ENCODE data around the gene TIMM23B.
"Not testable (repeated sequence)": the region's sequence is repeated elsewhere in the genome, so short reads cannot be mapped to it uniquely, and the experiment has no call there.

Gene TIMM23B, protein sequence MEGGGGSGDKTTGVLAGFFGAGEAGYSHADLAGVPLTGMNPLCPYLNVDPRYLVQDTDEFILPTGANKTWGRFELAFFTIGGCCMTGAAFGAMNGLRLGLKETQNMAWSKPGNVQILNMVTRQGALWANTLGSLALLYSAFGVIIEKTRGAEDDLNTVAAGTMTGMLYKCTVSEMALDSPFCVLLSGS

DNA sequence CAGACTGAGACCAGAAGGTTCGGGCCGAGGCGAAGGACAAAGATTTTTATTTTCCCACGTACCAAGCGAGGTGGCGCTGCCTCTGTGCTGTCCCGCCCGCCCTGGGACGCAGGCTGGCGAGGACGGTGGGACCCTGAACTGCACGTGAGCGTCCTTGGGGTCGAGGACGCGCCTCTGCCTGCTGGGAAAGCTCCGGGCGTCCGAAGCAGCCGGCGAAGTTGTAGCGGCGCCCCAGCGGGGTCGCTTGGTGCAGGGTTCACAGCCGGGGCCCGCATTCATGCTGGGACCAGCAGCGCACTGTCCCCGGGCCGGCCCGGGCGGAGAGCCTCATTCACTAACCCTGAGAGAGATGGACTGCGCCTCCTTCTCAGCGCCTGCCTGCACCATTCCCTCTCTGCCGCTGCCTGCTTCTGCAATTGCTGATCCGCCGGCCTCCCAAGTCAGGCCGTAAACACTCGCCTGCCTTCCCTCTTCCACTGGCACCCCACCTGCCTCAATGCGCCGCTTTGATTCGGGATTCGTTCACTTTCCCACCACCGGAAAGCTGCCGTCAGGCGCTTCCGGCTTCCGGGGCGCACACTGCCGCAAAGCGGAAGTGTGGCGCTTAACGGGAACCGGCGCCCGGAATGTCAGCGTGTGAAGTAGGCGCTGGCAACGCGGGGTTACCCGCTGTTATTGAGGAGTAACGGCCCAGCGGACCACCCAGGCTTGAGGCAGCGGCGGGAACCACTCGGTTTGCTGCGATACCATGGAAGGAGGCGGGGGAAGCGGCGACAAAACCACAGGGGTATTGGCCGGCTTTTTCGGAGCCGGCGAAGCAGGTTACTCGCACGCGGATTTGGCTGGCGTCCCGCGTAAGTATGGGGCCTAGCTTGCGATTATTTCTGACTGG is at the start of gene TIMM23B, which contains the start of gene PARG:
TSS of gene TIMM23B (plus strand) at position 607 of the 892 bp plus-strand sequence. CDS start at position 749, 142 bp downstream.
TSS of gene PARG (minus strand) at position 581 of the 892 bp plus-strand sequence. CDS start at position 279, 302 bp downstream.
- FAIRE-seq; DNase-seq (ENCODE audit: insufficient read length, low spot score): not testable (repeated sequence)

DNA sequence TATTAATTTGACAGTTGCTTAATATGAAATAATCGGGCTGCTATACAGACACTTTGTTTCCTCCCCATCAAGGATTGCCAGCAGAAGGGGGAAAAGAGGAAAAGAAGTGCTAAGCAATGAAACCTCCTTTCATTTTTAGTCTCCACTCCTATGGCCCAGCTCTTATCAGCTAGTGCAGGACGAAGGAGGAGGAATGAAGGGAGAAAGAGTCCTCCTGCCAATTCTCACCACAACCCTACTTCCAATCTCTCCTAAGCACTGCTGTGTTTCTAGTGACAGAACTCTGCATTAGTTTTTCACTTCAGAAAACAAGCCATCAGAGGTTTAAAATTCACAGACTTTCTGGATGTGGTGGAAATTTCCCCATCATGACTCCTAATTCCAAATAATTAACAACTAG is 41.9 kb upstream of the TIMM23B start:
- DNase-seq (ENCODE audit: insufficient read length, low spot score); FAIRE-seq: not testable (repeated sequence)

DNA sequence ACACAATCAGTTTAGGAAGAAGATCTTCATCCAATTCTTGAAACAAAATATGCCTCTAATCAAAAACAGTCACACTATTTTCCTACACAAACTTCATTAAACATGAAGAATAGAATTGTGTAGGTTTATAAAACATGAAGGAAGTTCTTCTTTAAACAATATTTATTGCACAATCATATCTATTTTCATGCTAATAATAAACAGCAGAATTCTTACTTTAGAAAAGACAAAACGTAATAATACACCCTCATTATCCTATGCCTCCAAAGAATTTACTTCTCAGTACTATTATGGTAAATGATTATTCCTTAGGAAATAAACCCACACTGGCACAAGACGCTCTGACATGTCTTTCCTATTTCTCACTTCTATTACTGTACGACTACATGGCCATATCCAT is 41.4 kb upstream of the TIMM23B start:
- FAIRE-seq; DNase-seq (ENCODE audit: insufficient read length, low spot score): not testable (repeated sequence)

DNA sequence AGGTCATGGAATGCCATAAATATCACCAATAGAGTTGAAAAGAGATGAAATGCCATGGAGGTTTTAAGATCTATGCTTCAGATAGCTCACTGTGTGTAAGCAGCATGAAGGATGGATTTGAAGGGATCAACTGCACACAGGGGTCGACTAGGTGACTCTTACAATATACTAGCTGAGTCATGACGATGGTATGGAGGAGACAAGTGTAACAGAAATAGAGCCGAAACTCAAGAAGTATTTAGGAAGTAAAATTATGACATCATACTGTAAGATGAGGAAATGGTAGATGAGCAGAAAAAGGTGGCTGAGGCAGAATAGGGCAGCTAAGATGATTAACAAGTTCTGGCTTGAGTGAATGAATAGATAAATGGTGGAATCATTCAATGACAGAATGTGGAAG is 38.0 kb upstream of the TIMM23B start:
- not testable (repeated sequence) for DNase-seq (ENCODE audit: insufficient read length, low spot score); FAIRE-seq

DNA sequence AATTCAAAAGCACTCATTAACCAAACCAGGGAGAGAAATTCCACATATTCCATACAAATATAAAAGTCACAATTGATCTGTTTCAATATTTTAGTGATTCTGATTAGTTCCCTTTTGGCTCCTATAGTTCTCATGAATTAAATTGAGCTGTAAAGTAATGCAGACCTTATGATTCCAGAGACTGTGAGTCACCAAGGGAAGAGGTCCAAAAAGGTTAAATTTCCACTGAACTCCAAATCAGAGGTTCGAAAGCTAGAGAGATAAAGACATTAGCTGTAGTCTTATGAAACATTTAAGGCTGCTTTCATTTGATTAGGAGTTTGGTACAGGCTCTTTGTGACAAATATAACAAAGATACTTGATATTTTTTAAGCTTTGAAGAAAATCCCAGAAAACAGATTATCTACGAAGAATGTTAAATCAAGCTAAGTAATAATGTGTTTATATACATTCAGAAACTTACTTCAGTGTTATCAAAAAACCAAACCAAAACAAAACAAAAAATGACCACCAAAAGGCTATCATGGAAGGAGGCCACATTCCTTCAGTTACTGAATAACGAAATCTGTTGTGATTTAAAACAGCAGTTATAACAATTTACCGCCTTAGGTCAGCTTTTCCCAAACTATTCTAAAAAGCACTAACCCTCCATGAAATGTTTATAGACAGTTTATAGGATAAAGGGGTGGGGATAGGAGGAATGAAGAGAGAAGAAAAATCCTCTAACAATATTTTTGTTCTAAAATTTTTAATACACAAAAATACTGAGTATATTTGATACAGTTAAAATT is 33.4 kb upstream of the TIMM23B start:
- not testable (repeated sequence) for DNase-seq (ENCODE audit: insufficient read length, low spot score); FAIRE-seq

DNA sequence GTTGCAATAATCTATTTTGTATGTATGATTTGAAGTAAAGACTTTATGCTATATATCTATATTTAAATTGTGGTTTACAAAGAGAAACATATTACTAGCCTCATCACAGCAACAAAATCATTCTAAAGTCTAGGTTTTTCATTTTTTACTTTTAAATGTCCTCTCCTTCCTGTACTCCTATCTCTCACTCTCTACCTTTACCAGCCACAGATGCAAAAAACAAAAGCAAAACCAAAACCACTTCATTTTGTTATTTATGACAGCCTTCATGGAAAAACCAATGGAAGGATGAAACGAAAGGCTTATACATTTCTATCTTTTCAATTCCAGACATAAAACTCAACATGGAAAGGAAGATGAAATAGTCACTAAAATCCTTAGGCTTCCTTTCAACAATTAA is 31.6 kb upstream of the TIMM23B start:
- DNase-seq (ENCODE audit: insufficient read length, low spot score); FAIRE-seq: not testable (repeated sequence)

DNA sequence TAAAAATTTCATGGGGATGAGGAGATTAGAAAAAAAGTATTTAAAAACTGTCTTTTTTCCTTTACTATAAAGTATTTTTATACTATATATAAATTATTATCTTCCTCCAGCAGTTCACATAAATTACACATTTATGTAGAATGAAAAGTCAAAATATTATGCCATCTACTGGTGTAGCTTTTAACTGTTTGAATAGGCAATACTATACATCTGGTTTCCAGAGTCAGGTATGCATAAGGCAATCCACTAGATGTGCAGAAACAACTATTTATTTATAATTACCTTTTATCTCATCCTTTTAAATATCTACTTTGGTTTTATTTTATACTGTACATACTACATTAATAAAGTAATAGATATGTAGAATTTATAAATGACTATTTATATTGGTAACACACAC is 25.4 kb upstream of the TIMM23B start:
- not testable (repeated sequence) for DNase-seq (ENCODE audit: insufficient read length, low spot score); FAIRE-seq

DNA sequence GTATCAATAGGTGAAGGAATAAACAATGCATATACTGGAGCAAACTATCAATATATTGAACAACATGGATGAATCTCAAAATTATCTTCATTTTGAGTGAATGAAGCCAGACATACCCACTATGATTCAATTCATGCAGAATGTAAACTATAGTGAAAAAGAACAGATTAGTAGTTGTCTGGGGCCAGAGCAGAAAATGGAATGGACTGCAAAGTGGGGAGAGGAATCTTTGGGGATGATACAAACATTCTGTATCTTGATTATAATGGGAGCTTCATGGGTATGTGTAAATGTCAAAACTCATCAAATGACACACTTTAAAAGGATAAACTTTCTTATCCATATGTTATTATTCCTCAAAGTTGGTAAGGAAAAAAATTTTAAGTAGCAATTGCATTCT is 23.9 kb upstream of the TIMM23B start:
- not testable (repeated sequence) for DNase-seq (ENCODE audit: insufficient read length, low spot score); FAIRE-seq

DNA sequence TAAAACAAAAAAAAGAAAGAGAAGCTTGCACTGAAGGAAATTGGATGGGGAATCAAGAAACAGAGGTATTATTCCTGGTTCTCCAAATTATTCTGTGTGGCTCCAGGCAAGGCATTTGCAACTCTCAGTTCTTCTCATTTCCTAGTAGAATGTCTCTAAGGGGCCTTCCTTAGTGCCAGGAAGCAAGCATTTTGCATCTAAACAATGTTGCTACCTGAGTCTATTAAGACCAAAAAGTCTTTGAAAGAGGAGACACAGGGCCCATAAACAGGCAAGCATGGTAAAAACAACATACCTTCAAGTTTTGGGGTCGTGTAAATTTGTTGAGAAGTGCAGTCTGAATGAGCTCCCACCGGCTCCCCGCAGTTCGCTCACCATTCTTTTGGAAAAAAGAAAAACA is 19.8 kb upstream of the TIMM23B start:
- not testable (repeated sequence) for DNase-seq (ENCODE audit: insufficient read length, low spot score); FAIRE-seq

DNA sequence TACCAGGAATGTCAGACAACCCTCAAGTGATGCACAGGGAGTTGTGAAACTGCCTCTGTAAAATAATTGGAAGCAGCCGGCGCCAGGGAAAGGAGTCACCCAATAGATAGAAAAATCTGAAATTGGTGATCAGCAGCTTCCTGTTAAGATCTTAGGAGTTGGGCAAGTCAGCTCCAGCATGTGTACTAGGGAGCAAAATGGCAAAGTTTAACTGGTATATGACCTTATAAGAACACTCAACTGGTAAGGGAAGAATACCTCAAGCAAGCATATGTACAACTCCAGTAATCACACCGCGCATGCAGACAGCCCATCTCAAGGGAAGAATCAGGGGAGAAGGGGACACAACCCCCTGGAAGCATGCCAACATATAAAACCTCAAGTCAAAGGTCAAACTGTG is 18.3 kb upstream of the TIMM23B start:
- not testable (repeated sequence) for FAIRE-seq; DNase-seq (ENCODE audit: insufficient read length, low spot score)

DNA sequence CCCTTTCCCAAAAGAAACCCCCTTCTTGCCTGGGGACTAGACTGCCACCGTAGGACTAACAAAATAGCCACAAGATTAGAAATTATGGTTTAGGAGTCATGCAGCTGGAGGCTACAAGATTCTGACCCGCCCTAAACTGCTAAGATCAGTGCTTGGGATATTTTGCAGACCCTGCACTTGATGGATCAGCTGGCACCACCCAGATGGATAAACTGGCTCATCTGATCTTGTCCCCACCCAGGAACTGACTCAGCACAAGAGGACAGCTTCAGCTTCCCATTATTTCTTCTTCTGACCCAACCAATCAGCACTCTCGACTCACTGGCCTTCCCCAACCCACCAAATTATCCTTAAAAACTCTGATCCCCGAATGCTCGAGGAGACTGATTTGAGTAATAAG is 10.6 kb upstream of the TIMM23B start:
- not testable (repeated sequence) for FAIRE-seq

DNA sequence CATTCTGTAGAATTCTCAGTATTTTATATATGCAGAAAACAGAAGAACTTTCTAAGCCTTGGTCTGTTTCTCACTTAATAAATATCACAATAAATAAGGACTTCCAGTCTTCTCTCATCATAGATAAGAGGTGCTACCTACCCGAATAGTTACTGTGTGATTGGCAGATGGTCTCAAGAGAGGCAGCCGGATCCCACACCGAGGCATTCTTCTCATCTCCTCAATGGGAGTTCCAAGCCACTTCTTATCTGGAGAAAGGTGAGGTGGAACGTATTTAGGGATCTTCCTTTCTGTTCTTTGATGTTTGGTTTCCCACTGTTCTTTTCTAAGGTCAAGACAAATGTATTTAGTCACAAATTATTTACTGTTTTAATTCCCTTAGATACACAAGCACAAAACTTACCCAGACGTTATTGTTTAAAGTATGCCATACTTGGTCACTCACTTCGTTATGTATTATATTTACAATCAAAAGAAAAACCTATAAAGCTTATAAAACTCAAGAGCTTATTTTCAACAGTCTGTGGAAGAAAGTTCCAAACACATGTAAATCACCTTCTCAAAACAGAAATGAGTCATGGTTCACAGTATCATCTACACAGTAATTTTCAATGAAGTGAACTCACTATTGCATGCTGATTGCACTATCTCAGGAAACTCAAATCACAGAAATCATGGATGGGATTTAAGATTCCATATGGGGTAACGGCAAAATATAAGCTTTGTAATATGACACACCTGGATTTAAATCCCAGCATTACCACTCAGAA is 9.7 kb upstream of the TIMM23B start:
- DNase-seq (ENCODE audit: insufficient read length, low spot score); FAIRE-seq: not testable (repeated sequence)

More for the DNA sequence above, 10.6 kb upstream of the TIMM23B start:
- DNase-seq (ENCODE audit: insufficient read length, low spot score), result not testable (repeated sequence)

DNA sequence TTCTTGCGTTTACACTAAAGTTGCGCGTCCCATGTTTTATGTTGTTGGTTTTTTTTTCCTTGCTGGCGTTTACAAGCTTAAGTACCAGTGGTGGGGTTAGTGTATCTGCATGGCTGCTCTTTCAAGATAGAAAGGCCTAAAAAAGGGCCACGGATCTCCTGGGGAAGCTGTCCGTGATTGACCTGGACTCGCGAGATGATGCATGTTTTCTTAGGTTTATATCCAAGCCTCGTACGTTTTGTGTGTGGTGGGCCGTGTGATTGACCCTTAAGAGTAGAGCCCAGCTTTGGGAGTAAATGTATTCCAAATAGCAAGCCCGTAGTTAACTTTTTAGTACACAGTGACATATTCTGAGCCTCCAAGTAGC is 469 bp downstream of the TIMM23B start:
- not testable (repeated sequence) for FAIRE-seq; DNase-seq (ENCODE audit: insufficient read length, low spot score)

DNA sequence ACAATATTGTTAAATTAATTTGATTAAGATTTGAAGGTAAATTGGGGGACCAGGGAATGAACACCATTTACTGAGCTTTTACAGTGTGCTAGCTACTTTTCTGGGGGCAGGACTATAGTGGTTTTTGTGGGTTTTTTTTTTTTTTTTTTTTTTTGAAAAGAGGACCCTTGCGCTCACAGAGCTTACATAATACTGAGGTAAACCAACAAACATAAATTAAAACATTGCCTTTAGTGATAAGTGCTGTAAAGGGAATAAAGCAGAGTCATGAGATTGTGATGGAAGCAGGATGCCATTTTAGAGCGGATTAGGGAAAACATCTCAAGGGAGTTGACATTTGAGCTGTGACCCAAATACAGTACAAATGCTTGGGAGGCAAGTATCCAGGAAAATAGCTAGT is 1.8 kb downstream of the TIMM23B start:
- FAIRE-seq, result peak; percentile 46
- not testable (repeated sequence) for DNase-seq (ENCODE audit: insufficient read length, low spot score)

DNA sequence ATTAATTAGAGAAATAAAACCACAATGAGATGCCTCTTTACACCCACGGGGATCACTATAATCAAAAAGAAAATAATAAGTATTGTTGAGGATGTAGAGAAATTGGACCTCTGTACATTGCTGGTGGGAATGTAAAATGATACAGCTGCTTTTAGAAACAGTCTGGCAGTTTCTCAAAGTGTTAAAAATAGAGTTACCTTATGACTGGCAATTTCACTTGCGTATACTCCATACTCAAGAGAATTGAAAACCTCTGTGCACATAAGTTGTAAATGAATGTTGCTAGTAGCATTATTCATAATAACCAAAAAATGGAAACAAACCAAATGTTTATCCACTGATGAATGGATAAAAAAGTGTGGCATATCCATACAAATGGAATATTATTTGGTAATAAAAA is 6.3 kb downstream of the TIMM23B start:
- not testable (repeated sequence) for FAIRE-seq; DNase-seq (ENCODE audit: insufficient read length, low spot score)

DNA sequence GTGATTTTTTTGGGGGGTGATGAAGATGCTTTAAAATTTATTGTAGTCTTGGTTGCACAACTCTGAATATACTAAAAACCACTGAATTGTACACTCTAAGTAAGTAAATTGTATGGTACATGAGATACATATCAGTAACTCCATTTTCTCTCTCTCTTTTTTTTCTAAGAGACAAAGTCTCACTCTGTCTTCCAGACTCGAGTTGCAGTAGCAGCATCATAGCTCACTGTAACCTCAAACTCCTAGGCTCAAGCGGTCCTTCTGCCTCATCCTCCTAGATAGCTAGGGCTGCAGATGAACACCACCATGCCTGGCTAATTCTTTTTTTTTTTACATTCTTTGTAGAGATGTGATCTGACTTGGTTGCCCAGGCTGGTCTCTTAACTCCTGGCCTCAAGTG is 6.9 kb downstream of the TIMM23B start:
- FAIRE-seq; DNase-seq (ENCODE audit: insufficient read length, low spot score): not testable (repeated sequence)

DNA sequence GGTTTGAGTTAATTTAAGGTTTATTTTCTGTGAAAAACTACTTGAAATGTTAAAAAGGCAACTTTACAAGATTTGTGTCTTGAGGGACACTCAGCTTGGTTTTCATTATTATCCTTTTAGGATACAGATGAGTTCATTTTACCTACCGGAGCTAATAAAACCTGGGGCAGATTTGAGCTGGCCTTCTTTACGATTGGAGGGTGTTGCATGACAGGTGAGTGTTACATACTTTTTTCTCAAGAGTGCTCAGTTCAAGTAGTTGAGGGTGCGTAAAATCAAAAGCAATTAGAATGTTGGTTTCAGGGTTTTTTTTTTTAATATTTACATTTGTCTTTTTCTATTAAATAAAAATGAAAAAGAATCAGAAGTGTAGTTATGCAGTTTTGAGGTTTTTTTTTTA is 10.2 kb downstream of the TIMM23B start:
- not testable (repeated sequence) for FAIRE-seq

DNA sequence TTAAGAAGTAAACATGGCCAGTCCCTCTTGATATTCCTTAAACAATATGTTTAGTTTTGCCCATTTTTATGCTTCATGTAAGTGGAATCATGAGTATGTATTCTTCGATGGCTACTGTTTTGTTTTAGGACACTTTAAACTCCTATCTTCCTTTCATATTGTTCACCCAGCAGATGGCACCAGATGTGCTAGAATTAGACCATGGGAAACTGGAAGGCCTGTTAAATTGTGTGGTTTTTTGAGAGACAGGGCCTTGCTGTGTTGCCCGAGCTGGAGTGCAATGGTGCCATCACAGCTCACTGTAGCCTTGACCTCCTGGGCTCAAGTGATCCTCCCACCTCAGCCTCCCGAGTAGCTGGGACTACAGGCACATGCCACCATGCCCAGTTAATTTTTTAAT is 11.3 kb downstream of the TIMM23B start:
- FAIRE-seq, result peak; percentile 88
- not testable (repeated sequence) for DNase-seq (ENCODE audit: insufficient read length, low spot score)

More for the DNA sequence above, 10.2 kb downstream of the TIMM23B start:
- not testable (repeated sequence) for DNase-seq (ENCODE audit: insufficient read length, low spot score)

DNA sequence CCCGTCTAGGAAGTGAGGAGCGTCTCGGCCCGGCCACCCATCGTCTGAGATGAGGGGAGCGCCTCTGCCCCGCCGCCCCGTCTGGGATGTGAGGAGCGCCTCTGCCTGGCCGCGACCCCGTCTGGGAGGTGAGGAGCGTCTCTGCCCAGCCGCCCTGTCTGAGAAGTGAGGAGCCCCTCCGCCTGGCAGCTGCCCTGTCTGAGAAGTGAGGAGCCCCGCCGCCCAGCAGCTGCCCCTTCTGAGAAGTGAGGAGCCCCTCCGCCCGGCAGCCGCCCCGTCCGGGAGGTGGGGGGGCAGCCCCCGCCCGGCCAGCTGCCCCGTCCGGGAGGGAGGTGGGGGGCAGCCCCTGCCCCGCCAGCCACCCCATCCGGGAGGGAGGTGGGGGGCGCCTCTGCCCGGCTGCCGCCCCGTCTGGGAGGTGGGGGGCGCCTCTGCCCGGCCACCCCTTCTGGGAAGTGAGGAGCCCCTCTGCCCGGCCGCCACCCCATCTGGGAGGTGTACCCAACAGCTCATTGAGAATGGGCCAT is 28.5 kb downstream of the TIMM23B start:
- FAIRE-seq; DNase-seq (ENCODE audit: insufficient read length, low spot score): not testable (repeated sequence)

Data from D721Med (cell line).